Amniotic epithelial cell (primary cell): ENCODE measurements around the gene HELZ2.

Experiments
- DNase-seq: peaks from one replicate; pipeline ENCODE4 v3.0.0-alpha.2; 2010; ENCODE audit warnings: low read depth

Gene HELZ2

DNA sequence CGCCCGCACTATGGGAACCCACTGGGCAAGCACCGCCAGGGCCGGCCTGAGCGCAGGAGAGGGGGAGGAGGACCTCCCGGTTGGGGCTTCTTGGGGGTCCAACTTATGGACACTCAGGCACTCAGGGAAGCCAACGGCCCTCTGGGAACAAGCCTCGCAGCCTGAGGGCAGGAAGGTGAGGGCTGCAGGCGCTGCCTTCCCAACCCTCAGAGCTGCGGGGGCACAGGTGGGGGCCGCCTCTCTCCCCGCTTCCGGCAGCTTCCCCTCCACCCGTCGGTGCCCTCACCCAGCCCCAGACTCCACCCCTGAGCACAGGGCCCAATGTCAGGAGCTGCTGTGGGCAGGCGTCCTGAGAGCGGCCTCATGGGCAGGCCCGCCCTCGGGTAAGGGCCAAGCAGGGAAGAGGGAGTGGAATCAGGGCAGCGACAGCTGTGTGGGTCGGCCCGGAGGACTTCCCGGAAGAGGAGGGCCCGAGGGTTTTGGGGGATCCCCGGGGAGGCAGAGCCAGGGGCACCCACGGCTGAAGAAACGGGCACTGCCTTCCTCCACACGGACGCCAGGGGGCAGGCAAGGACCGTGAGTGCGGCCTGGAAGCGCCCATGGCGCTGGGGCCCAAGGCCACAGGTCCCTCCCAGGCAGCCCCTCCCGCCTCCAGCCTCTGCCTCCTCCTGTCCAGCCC is 36.4 kb downstream of the HELZ2 start:
- DNase-seq: peak; percentile 95

DNA sequence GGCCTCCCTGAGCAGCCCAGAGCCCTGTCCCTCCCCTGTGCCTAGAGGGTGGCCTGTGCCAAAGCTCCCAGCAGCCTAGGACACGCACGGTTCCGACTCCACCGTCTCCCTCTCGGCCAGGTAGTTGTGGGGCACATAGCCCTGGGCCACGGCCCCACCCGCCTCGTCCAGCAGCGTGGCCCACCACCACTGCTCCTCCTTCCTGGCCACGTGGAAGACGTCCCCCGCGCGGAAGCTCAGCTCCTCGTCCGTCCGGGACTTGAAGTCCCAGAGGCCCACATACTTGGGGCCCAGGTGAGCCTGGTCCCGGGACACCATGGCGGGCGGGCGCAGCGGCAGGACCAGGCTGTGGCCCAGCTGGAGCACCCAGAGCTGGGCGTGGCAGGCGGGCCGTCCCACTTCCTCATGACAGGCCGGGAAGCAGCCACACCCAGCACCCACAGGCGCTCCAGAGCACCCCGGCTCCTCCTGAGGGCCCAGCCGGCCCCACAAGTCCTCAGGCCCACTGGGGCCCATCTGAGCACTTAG is 37.0 kb downstream of the HELZ2 start, which contains the start of gene PTK6:
PTK6 (minus strand) TSS at position 380 of the 528 bp plus-strand sequence; CDS start at position 318, 62 bp downstream.
- no peak for DNase-seq

DNA sequence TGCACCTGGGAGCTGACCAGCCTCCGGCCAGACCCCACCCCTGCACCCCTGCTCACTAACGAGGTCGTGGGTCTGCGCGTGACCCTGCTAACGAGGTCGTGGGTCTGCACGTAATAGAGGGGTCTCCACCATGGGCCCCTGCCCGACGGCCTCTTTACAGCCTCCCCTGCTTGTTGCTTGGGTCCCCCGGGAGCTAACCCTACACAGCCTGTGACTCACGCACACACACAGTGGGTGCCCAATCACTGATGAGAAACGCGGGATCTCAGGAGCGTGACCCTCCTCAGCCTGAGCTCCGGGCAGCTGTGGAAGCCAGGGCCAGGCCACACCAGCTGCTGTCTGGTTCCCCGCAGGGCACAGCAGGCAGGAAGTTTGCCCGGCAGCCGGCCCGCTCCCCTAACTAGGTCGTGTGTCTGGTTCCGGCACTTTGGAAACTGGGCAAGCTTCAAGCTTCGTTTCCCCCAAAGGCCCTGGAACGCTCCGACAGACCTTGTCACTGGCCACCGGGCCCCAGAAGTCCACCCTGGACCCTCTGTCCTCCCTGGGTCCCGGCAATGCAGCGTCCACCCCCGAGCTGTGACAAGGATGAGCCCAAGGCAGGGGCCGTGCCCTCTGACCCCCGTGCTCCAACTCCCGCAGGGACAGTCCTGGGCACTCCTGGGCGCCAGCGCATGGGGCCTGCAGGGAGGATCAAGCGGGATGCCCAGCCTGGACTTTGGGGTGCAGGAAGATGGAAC is 37.6 kb downstream of the HELZ2 start:
- peak; percentile 33 for DNase-seq

DNA sequence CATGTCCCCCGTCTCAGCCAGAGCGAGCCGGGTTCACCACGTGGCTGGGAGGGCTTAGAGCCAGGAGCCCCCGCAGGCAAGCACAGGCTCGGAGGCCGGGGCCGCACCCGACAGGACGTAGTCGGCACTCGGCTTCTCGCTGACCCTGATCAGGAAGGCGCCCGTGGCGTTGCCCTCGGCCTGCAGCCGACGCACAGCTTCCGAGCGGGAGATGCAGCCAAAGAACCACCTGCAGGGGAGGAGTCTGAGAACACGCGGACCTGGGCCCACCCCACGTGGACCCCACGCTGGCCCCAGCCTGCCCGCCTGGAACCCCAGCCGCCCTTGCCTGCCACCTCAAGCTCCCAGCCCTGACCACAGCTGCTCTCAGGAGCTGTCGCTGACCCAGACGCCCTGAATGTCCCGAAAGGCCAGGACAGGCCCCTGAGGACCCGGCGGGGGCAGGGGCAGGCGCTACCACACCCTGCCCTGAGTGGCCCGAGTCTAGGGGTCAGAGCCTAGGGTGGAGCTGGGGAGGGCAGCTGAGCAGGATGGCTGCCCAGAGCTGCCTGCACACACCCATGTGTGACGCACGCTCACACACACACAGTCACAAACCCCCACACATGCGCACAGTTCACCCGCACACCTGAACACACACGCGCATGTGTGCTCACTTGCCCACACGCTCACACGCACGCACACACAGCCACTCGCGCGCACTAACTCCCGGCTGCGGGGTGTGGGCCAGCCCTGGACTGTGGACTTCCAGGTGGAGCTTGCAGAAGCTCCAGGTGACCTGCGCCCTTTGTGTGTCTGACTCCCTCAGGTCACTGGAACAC is 39.0 kb downstream of the HELZ2 start:
- no peak for DNase-seq

DNA sequence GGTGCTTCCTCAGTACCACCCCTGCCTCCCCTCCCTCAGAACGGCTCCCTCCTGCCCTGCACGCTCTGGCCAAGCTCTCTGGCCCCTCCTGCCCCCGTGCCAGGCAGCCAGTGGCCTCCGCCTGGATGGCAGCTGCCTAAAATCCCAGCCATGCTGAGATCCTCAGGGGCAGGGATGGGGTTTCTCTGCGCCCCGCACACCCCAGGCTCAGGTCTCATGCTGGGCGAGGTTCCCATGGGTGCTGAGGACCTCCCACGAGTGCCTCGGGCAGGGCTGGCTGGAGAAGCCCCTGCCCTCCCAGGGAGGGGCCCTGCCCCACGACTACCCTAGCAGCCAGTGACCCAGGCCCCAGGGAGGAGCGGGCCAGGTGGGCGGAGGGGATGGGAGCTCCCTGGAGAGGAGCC is 39.6 kb downstream of the HELZ2 start:
- DNase-seq: no peak

DNA sequence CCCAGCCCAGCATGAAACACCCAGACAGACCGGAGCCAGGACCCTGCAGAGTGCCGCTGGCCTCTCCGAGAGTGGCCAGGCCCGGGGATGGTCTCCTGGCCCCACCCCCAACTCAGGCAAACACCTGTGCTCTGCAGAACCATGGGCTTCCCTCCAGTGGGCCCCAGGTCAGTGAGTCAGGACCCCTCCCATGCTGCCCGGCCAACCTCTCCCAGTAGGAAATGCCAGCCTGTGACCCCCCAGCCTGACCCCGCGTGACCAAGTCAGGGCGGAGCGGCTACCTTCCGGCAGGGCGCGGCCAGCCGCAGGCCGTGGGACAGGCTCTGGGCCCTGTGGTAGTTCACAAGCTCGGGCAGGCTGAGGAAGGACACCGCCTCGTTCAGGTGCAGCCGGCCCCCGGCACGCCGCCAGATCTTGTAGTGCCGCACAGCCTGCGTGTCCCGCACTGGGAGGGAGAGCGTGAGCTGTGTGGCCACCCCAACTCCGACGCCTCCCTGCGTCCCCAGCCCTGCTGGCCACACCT is 40.1 kb downstream of the HELZ2 start:
- no peak for DNase-seq

DNA sequence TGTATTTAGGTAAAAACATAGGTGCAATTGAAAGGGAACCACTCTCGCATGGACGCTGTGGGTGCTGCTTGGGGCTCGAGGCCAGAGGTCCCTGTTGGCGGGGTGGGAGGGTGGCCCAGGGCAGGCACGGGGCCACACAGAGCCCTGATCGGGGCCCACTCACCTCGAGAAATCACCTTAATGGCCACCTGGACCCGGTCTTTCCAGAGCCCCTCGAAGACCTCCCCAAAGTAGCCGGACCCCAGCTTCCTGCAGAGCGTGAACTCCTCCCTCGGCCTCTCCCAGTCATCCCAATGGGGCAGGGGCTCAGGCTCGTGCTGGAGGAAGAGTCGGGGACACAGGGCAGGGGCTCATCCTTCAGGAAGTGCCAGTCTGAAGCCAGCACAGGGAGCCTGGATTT is 40.7 kb downstream of the HELZ2 start:
- no peak for DNase-seq

DNA sequence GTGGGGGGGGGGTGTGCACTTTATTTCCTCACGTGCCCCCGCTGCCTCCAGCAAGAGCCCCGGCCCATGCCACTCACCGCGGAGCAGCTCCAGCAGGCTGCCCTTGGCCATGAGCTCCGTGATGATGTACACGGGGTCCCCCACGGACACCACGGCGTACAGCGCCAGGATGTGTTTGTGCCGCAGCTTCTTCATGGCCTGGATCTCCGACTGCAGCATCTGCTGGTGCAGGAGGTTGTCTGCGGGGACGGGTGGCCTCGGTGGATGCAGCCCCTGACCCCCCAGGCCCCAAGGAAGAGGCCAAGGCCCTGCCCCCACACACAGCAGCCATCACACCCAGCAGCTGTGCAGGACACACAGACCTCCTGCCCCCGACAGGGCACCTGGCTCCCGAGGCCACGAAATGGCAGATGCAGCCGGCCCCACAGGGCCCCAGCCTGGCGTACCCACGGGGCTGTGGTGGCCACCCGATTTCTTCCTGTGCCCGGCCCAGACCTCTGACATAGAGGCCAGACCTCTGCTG is 41.5 kb downstream of the HELZ2 start:
- DNase-seq: no peak

DNA sequence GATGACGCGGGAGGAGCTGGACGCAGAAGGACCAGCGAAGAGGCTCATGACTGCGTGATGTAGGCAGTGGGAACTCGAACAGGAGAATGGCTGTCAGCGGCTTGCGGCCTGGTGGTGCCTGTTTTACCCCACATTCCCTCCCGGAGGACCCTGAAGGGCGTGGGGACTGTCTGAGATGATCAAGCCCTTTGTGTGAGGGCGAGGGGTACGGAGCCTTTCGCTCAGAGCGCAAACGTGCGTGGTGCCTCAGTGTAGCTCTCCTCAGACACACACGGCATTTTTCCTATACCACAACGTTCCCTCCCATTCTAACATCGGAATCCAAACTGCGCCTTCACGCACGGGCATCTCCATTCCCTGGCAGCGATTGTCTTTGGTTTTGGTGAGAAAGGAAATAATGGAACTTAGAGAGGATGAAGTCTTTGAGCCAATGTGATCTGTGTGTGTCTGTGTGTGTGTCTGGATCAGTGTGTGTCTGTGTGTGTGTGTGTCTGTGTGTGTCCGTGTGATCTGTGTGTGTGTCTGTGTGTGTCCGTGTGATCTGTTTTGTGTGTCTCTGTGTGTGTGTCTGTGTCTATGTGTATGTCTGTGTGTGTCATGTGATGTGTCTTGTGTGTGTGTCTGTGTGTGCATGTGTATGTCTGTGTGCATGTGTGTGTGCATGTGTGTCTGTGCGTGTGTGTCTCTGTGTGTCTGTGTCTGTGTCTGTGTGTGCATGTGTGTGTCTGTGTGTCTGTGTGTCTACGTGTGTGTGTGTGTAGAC is 42.2 kb downstream of the HELZ2 start:
- DNase-seq: no peak

DNA sequence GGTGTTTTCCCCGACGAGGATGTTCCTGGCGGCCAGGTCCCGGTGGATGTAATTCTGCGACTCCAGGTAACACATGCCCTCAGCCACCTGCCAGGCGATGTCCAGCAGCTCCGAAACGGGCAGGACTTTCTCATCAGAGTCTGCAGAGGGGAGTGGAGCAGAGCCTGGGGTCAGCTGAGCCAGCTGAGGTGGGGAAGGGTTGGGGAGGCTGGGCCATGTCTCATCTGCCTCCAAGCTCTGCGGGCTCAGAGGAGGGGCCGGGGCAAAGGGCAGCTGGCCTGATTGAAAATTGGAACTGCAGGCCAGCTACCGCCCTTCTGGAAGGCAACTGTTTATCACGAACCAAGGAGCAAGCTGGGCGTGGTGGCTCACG is 43.3 kb downstream of the HELZ2 start:
- no peak for DNase-seq

DNA sequence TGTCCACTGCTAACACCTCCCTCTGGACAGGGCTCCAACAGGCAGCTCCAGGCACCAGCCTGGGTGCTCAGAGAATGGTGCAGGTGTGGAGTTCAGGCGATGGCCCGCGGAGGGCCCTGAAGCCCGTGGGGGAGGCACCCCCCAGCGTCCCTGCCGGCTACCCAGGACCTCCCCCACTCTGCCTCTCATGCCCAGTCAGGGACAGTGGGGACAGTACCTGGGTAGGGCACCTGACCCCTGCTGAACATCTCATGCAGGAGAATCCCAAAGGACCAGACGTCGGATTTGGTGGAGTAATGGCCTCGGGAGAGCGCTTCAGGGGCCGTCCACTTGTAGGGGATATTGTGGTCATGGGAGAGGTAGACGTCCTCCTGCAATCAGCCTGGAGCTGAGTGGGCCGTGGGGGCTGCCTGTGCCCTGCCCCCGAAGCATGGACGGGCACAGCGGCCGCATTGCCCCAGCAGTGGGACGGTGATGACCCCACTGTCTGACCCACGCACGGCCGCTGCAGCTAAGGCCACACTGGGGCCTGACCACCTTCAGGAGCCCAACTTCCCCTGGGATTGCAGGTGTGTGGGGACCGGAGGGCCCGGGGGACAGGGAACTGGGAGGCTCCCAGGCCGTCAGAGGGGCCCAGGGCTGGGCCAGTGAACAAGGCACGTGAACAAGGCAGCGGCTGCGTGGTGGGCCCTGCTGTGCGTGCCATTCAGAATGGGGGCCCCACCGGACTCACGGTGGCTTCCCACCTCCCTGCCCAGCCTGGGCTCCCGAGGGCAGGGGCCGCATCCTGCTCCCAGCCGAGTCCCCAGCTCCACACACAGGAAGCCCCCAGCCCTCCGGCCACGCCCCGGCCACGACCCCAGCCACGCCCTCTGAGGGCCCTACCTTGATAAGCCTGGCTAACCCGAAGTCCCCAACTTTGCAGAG is 43.9 kb downstream of the HELZ2 start:
- DNase-seq: no peak

DNA sequence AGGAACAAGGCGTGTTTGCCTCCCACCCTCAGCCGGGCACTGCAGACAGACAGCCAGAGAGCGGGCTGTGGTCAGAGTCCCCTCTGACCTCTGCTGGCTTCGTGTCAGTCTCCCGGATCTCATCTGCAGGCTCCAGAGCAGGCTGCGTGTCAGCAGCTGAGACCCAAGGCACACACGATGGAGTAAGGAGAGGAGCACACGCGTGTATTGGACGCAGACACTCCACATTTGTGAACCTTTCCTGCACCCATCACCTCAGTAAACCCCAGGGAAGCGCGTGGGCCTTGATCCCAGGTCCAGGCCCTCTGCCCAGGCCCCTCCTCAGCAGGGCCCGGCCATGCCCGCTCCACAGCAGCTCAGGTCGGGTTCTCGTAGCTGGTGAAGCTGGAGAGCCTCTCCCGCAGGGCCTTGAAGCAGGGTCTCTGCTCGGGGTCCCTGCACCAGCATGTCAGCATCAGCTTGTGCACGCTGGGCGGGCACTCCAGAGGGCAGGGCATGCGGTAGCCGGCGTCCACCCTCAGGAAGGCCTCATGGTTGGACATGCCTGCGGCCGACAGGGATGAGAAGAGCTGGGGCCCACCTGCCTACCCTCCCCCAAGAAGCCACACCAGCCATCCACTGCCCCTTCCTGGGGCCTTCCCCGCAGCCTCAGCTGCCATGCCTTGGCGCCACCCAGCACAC is 44.7 kb downstream of the HELZ2 start:
- DNase-seq: no peak

DNA sequence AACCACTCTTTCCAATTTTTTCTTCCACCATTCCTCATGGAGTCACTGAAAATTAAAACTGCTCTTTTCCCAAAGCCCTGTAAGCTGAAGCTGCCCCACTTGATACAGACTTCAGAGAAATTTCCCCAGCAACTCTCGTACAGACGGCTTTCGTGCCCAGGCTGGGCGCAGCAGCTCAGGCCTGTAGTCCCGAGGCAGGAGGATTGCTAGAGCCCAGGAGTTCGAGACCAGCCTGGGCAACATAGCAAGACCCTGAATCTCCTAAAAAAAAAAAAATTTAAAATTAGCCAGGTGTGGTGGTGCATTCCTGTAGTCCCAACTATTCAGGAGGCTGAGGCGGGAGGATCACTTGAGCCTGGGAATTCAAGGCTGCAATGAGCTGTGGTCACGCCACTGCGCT is 46.9 kb downstream of the HELZ2 start:
- no peak for DNase-seq

DNA sequence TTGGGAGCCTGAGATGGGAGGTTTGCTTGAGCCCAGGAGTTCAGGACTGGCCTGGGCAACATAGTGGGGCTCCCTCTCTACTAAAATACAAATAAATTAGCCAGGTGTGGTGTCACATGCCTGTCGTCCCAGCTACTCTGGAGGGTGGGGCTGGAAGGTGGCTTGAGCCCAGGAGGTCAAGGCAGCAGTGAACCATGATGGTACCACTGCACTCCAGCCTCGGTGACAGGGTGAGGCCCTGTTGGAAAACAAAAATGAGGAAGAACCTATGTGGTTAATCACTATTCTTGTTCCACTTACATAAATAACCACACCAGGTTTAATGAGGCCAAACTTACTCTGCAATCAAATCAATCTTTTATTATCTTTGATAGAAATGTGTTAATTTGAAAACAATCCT is 48.1 kb downstream of the HELZ2 start:
- DNase-seq: no peak

DNA sequence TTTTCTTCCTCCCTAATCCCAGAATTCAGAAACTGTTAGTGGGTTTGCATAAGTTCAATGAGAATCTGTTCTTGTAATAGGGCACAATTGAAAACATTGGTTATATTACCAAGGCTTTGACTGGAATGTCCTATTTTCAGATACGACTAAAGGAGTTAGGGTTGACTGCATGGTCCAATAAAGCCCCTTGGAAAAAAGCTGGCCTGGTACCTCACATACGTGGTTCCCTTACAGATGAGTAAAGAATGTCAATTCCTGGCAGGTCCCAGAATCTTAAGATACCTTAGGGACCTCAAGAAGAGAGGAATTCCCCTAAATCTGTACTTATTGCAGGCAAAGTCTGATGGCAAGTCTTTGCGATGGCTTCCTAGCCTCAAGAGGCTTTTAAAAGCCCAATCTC is 48.9 kb downstream of the HELZ2 start:
- DNase-seq: no peak
